ENCODE data around the gene ACOXL.

The ACOXL gene

GRCh38 chr2:110718990-110719389, 13.4 kb upstream of the ACOXL start:
- DNase-seq (ENCODE audit: low spot score) = no peak

GRCh38 chr2:110720547-110720946, 11.8 kb upstream of the ACOXL start:
- DNase-seq (ENCODE audit: low spot score) = no peak

GRCh38 chr2:110724820-110725219, 7.6 kb upstream of the ACOXL start:
- DNase-seq (ENCODE audit: low spot score) = no peak

GRCh38 chr2:110725370-110725769, 7.0 kb upstream of the ACOXL start:
- DNase-seq (ENCODE audit: low spot score) = no peak

- no peak for DNase-seq (ENCODE audit: low spot score)
These were observed 6.5 kb upstream of the ACOXL start for GRCh38 chr2:110725859-110726258.

- DNase-seq (ENCODE audit: low spot score) = no peak
These were observed 6.1 kb upstream of the ACOXL start for GRCh38 chr2:110726285-110726684.

GRCh38 chr2:110727923-110728322, 4.5 kb upstream of the ACOXL start:
- DNase-seq (ENCODE audit: low spot score) = no peak

- no peak for DNase-seq (ENCODE audit: low spot score)
These were observed 3.3 kb upstream of the ACOXL start for GRCh38 chr2:110729106-110729505.

GRCh38 chr2:110731064-110731463, 1.3 kb upstream of the ACOXL start:
- DNase-seq (ENCODE audit: low spot score) = no peak

GRCh38 chr2:110735366-110735765, 3.0 kb downstream of the ACOXL start:
- DNase-seq (ENCODE audit: low spot score) = no peak

- no peak for DNase-seq (ENCODE audit: low spot score)
These were observed 5.4 kb downstream of the ACOXL start for GRCh38 chr2:110737783-110738182.

GRCh38 chr2:110740747-110741349, 8.5 kb downstream of the ACOXL start:
- DNase-seq (ENCODE audit: low spot score) = no peak

GRCh38 chr2:110741491-110741980, 9.2 kb downstream of the ACOXL start:
- no peak for DNase-seq (ENCODE audit: low spot score)

GRCh38 chr2:110742412-110742811, 10.0 kb downstream of the ACOXL start:
- no peak for DNase-seq (ENCODE audit: low spot score)

- DNase-seq (ENCODE audit: low spot score) = no peak
These were observed 11.2 kb downstream of the ACOXL start for GRCh38 chr2:110743600-110743999.

GRCh38 chr2:110744429-110744828, 12.1 kb downstream of the ACOXL start:
- DNase-seq (ENCODE audit: low spot score) = no peak

- no peak for DNase-seq (ENCODE audit: low spot score)
These were observed 12.7 kb downstream of the ACOXL start for GRCh38 chr2:110745048-110745447.

- DNase-seq (ENCODE audit: low spot score) = no peak
These were observed 14.5 kb downstream of the ACOXL start for GRCh38 chr2:110746586-110747521.

- DNase-seq (ENCODE audit: low spot score) = no peak
These were observed 15.4 kb downstream of the ACOXL start for GRCh38 chr2:110747522-110748488.

- DNase-seq (ENCODE audit: low spot score) = peak; percentile 58
These were observed 16.1 kb downstream of the ACOXL start for GRCh38 chr2:110748489-110748867.

GRCh38 chr2:110751642-110752041, 19.3 kb downstream of the ACOXL start:
- no peak for DNase-seq (ENCODE audit: low spot score)

- DNase-seq (ENCODE audit: low spot score) = no peak
These were observed 20.5 kb downstream of the ACOXL start for GRCh38 chr2:110752871-110753270.

Measured in CD4-positive, alpha-beta T cell treated with Interleukin-15 for 4 hours (primary cell).